ENCODE data around the gene ZC3H13. TPM values are rescaled to one million over a fixed set of nuclear protein-coding genes. Genes with fewer than 3 reads are reported as not detected.

The ZC3H13 gene
- total RNA-seq, 1 donor from 2014 or later = 62.3 TPM

DNA sequence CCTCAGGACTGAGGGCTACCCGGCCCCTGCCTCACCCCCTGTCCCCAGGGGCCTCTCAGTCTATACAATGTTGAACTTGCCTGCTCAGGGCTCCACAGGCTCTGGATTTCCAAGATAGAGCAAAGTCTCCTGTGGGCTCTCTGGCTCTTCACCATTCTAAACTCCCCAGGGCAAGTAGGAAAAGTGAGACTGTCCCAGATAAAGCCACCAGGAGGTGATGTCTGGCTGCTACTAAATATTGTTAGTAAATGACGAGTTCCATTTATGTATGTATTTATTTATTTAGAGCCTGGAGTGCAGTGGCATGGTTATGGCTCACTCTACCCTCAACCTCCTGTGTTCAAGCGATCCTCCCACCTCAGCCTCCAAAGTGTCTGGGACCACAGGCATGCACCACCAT is 127.4 kb downstream of the ZC3H13 start:
- H3K4me3 Mint-ChIP-seq = no peak overlapping the region
- no peaks in the 10 kb centered on the region for H3K27me3 Mint-ChIP-seq
- H3K36me3 Mint-ChIP-seq = no peaks in the 10 kb centered on the region
- TF ChIP-seq, protein P1, sequence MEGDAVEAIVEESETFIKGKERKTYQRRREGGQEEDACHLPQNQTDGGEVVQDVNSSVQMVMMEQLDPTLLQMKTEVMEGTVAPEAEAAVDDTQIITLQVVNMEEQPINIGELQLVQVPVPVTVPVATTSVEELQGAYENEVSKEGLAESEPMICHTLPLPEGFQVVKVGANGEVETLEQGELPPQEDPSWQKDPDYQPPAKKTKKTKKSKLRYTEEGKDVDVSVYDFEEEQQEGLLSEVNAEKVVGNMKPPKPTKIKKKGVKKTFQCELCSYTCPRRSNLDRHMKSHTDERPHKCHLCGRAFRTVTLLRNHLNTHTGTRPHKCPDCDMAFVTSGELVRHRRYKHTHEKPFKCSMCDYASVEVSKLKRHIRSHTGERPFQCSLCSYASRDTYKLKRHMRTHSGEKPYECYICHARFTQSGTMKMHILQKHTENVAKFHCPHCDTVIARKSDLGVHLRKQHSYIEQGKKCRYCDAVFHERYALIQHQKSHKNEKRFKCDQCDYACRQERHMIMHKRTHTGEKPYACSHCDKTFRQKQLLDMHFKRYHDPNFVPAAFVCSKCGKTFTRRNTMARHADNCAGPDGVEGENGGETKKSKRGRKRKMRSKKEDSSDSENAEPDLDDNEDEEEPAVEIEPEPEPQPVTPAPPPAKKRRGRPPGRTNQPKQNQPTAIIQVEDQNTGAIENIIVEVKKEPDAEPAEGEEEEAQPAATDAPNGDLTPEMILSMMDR (conservative IDR thresholded peaks at IDR 0.05) = no peak
- no peaks in the 10 kb centered on the region for H3K9me3 Mint-ChIP-seq
- no peak for DNase-seq (ENCODE audit: extremely low spot score, unreplicated experiment)
- no peak overlapping the region for H3K27ac Mint-ChIP-seq
- H3K4me1 Mint-ChIP-seq (ENCODE audit: unreplicated experiment) = no peaks in the 10 kb centered on the region

DNA sequence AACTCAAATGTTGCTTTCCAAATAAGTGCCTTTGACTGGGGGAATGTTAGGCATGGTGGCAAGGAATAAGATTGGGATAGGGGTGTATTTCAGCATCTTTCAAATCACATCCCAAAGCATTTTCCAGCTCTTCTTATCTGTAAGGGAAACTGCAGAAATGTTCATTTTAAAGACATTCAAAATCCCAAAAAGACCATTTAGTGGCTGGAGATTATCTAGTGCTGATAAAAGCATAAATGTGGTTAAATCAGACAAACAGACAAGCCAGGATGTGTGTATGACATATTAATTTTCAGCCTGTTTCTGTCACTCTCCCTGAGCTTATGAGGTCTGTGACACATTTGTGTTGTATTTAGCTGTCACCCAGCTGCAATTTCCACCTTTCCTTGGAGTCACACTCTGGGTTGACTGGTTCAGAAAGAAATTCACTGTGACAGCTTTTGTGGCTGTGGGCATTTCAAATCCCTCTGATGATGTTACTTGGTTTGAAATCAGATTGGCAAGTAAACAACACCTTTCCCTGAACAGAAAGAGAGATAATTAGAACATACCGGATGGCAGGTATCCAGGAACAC is 131.3 kb downstream of the ZC3H13 start:
- DNase-seq (ENCODE audit: extremely low spot score, unreplicated experiment) = no peak
- Mint-ChIP-seq H3K4me1 (ENCODE audit: unreplicated experiment) (no peaks in the 10 kb centered on the region), H3K27ac (no peak overlapping the region), H3K4me3 (no peak overlapping the region), H3K36me3 (no peaks in the 10 kb centered on the region), H3K27me3 (peaks cover 4% of the 10 kb centered on the region), H3K9me3 (no peaks in the 10 kb centered on the region)
- TF ChIP-seq, protein P1 (conservative IDR thresholded peaks at IDR 0.05) = no peak

DNA sequence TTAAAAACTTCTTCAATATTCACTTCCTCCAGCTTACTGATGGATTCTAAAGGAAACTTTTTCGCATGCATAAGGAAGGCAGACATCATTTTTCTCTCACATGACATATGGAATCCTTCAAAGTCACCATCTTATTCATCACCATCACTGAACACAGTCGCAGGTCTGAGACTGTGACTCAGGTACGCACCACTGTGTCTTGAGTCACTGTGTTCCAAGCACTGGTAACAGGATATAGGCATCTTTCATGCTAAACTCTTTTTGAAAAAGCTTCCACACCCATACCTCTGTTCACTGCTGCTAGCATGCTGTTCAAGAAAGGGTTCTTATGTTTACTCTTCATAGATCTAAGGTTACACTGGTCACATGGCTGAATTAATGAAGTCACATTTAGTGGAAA is 133.9 kb downstream of the ZC3H13 start:
- no peaks in the 10 kb centered on the region for H3K4me1 Mint-ChIP-seq (ENCODE audit: unreplicated experiment)
- no peaks in the 10 kb centered on the region for H3K36me3 Mint-ChIP-seq
- H3K4me3 Mint-ChIP-seq = no peak overlapping the region
- no peak for DNase-seq (ENCODE audit: extremely low spot score, unreplicated experiment)
- no peak overlapping the region for H3K27ac Mint-ChIP-seq
- TF ChIP-seq, protein P1 (conservative IDR thresholded peaks at IDR 0.05) = no peak
- H3K9me3 Mint-ChIP-seq = no peaks in the 10 kb centered on the region
- peaks cover 4% of the 10 kb centered on the region for H3K27me3 Mint-ChIP-seq

DNA sequence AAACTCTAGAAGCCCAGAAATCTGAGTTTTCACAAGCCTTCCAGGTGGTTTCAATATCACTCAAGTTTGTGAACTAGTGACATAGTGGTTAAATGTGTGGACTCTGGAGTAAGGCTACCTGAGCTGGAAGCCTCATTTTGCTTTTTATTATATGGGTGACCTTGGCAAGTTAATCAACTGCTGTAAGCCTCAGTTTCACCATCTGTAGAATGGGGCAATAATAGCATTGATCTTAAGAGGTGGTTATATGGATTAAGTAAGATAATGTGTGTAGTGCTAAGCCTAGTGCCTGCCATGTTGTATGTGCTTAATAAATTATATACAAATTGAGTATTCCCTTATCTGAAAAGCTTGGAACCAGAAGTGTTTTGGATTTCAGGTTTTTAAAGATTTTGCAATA is 135.5 kb downstream of the ZC3H13 start:
- no peaks in the 10 kb centered on the region for H3K9me3 Mint-ChIP-seq
- H3K4me3 Mint-ChIP-seq = no peak overlapping the region
- no peaks in the 10 kb centered on the region for H3K36me3 Mint-ChIP-seq
- peaks cover 4% of the 10 kb centered on the region for H3K27me3 Mint-ChIP-seq
- TF ChIP-seq, protein P1 (conservative IDR thresholded peaks at IDR 0.05) = no peak
- no peak overlapping the region for H3K27ac Mint-ChIP-seq
- no peak for DNase-seq (ENCODE audit: extremely low spot score, unreplicated experiment)
- no peaks in the 10 kb centered on the region for H3K4me1 Mint-ChIP-seq (ENCODE audit: unreplicated experiment)

DNA sequence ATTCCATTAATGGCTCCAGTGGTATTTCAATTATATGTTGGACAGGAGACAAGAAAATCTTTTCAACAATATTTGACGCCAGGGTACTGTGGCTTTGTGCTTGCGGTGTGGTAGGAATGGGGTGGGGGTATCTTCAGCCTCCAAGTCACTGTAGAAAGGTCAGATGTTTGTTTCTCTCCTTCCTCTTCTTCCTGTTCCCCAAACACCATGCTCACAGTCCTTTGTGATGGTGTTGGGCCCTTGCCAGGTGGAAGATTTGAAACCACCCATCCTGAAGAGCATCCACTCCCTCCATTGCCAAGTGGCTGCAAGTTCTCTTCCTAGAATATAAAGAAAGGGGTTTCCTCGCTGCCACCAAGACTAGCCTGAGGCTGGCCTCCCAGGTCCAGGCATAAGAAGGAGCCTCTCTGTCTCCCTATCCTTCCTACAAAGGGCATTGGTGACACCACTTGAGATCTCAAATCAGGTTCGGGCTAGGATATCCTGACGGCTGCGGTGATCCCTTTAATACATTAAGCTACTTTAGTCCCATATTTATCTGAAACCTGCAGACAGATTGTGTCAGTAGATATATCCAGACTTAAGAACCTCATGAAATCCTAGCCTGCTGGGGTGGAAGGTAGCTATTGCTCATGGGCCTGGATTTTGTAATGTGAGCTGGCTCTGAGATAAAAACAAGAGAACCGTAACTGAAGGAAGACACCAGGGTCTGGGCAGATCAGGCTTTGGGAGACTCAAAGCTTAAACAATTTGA is 136.7 kb downstream of the ZC3H13 start:
- Mint-ChIP-seq H3K36me3 (no peaks in the 10 kb centered on the region), H3K4me1 (ENCODE audit: unreplicated experiment) (no peaks in the 10 kb centered on the region), H3K4me3 (no peak overlapping the region), H3K27ac (no peak overlapping the region), H3K27me3 (peaks cover 4% of the 10 kb centered on the region), H3K9me3 (no peaks in the 10 kb centered on the region)
- DNase-seq (ENCODE audit: extremely low spot score, unreplicated experiment) = no peak
- TF ChIP-seq, protein P1 (conservative IDR thresholded peaks at IDR 0.05) = no peak

Measured in type B pancreatic cell (in vitro differentiated cells).